Mesendoderm (in vitro differentiated cells): Measurements from ENCODE around the gene PLPP7. TPM values are rescaled to one million over a fixed set of nuclear protein-coding genes. Genes with fewer than 3 reads are reported as not detected.
"Not testable (repeated sequence)": the region's sequence is repeated elsewhere in the genome, so short reads cannot be mapped to it uniquely, and the experiment has no call there.

Experiments used
- DNase-seq: peaks from one replicate; pipeline ENCODE4 v3.0.0; 2013
- H2AK5ac ChIP-seq: 2 replicates; pipeline ENCODE4 v1.6.1; 2013; ENCODE audit warnings: low read length, inconsistent platforms
- H2BK120ac ChIP-seq: 2 replicates; pipeline ENCODE4 v1.6.1; 2013; ENCODE audit warnings: low read depth, mild to moderate bottlenecking, low read length, moderate library complexity, mixed read lengths
- H2BK15ac ChIP-seq: replicated peaks from 2 replicates; pipeline ENCODE4 v1.6.1; 2013; ENCODE audit warnings: low read depth, mild to moderate bottlenecking, moderate library complexity
- H2BK5ac ChIP-seq: 2 replicates; pipeline ENCODE4 v1.6.1; 2013; ENCODE audit warnings: low read length, inconsistent platforms
- H3K18ac ChIP-seq: 2 replicates; pipeline ENCODE4 v1.6.1; 2013; ENCODE audit warnings: mild to moderate bottlenecking, low read length, mixed read lengths
- H3K23ac ChIP-seq: one replicate; pipeline ENCODE4 v1.6.1; 2013; ENCODE audit warnings: low read length
- H3K27ac ChIP-seq: 2 replicates; pipeline ENCODE4 v1.5.1; 2013; ENCODE audit warnings: low read depth, mild to moderate bottlenecking, inconsistent platforms, low read length, moderate library complexity
- H3K27me3 ChIP-seq: 2 replicates; pipeline ENCODE4 v1.6.1; 2013; ENCODE audit warnings: low read length, control low read depth, mild to moderate bottlenecking, inconsistent platforms; ENCODE audit not compliant: insufficient read depth, poor library complexity
- H3K36me3 ChIP-seq: 2 replicates; pipeline ENCODE4 v1.6.1; 2013; ENCODE audit warnings: low read length, inconsistent platforms; ENCODE audit not compliant: control insufficient read depth, insufficient read depth
- H3K4ac ChIP-seq: one replicate; pipeline ENCODE4 v1.6.1; 2013; ENCODE audit warnings: low read depth, mild to moderate bottlenecking, low read length, moderate library complexity
- H3K4me1 ChIP-seq: 2 replicates; pipeline ENCODE4 v1.6.1; 2013; ENCODE audit warnings: low read depth, low read length, inconsistent platforms; ENCODE audit not compliant: control insufficient read depth
- H3K4me2 ChIP-seq: 2 replicates; pipeline ENCODE4 v1.6.1; 2013; ENCODE audit warnings: low read length
- H3K4me3 ChIP-seq: 2 replicates; pipeline ENCODE4 v1.5.1; 2013; ENCODE audit warnings: mild to moderate bottlenecking, low read length
- H3K56ac ChIP-seq: one replicate; pipeline ENCODE4 v1.6.1; 2013; ENCODE audit warnings: low read length
- H3K79me1 ChIP-seq: 2 replicates; pipeline ENCODE4 v1.6.1; 2013; ENCODE audit warnings: low read length, inconsistent platforms
- H3K79me2 ChIP-seq: 2 replicates; pipeline ENCODE4 v1.6.1; 2013; ENCODE audit warnings: mild to moderate bottlenecking, low read length; ENCODE audit not compliant: control insufficient read depth, insufficient read depth
- H3K9ac ChIP-seq: 2 replicates; pipeline ENCODE4 v1.6.1; 2013; ENCODE audit warnings: low read length, inconsistent platforms
- H4K5ac ChIP-seq: one replicate; pipeline ENCODE4 v1.6.1; 2013; ENCODE audit warnings: low read length
- H4K8ac ChIP-seq: one replicate; pipeline ENCODE4 v1.6.1; 2013; ENCODE audit warnings: low read depth, mild to moderate bottlenecking, control low read depth, low read length, moderate library complexity
- WGBS: extraction: QIAGEN DNeasy Blood & Tissue Kit; methylation state at CpG from one replicate; pipeline ENCODE4 v1.1.7; 2013; ENCODE audit warnings: low lambda C conversion rate, missing lambda C conversion rate; ENCODE audit not compliant: insufficient coverage; ENCODE audit errors: extremely low coverage; 5-methylcytosine and 5-hydroxymethylcytosine counted together
- polyA plus RNA-seq, 2 experiments: library from polyadenylated mRNA; stranded (reverse); fragments of 200-250 nt; gene quantifications; one replicate each; pipeline ENCODE4 v1.2.3, GENCODE V29; 2013

PLPP7 gene
- polyA plus RNA-seq (2013, experiment 1 of 2), result 0.56 TPM
- 0.62 TPM for polyA plus RNA-seq (2013, experiment 2 of 2)

DNA sequence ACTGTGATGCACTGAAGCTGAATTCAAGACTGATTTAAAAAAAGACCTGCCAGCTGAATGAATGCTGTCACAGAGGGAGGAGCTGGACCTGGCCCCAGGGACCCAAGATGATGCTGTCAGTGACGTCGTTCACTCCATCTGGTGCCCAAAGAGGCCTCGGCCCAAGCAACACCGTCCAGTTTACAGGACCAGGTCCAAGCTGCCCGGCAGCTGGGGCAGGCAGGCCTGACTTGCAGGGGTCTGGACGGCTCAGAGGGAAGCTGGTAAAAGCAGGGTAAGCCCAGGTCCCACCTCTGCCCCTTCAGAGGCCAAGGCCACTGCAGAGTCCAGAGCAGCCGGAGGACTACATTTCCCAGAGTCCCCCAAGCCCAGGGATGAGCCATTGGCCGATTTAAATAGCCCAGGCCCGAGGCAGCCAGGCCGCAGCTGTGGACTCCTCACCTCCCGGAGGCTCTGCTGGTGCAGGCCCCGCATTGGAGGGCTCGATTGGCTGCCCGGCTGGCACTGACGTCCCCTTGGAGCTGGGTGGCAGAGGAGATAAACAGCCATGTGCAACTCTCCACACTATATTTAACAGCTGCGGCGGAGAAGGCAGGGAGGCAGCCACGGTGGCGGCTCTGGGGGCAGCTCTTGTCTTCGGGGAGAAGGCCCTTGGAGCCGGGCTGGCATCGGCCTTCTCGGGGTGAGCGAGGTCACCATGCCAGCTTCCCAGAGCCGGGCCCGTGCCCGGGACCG, at the start of gene PLPP7:
PLPP7 (plus strand) TSS at position 423 of the 735 bp plus-strand sequence; CDS start at position 698, 275 bp downstream.
- H3K4me2 ChIP-seq, result no peak within 1 kb of the TSS
- no peak within 1 kb of the TSS for H4K5ac ChIP-seq
- H2BK120ac ChIP-seq, result no peak within 1 kb of the TSS
- no peaks in the 10 kb centered on the region for H3K79me1 ChIP-seq
- H3K79me2 ChIP-seq, result no peaks in the 10 kb centered on the region
- H3K9ac ChIP-seq, result peak within 1 kb of the TSS; percentile 67
- H3K4me1 ChIP-seq, result no peaks in the 10 kb centered on the region
- no peaks in the 10 kb centered on the region for H3K27me3 ChIP-seq
- H3K4ac ChIP-seq, result no peak within 1 kb of the TSS
- H4K8ac ChIP-seq, result no peak within 1 kb of the TSS
- DNase-seq, result peak; percentile 74
- no peak within 1 kb of the TSS for H2BK15ac ChIP-seq
- no peaks in the 10 kb centered on the region for H3K36me3 ChIP-seq
- no peak within 1 kb of the TSS for H3K23ac ChIP-seq
- no peak within 1 kb of the TSS for H3K4me3 ChIP-seq
- no peak within 1 kb of the TSS for H2BK5ac ChIP-seq
- no CpG with 5 or more reads among the region's 28 CpGs for WGBS
- H3K18ac ChIP-seq, result no peak within 1 kb of the TSS
- H2AK5ac ChIP-seq, result no peak within 1 kb of the TSS
- no peak within 1 kb of the TSS for H3K27ac ChIP-seq
- peak within 1 kb of the TSS; percentile 82 for H3K56ac ChIP-seq

DNA sequence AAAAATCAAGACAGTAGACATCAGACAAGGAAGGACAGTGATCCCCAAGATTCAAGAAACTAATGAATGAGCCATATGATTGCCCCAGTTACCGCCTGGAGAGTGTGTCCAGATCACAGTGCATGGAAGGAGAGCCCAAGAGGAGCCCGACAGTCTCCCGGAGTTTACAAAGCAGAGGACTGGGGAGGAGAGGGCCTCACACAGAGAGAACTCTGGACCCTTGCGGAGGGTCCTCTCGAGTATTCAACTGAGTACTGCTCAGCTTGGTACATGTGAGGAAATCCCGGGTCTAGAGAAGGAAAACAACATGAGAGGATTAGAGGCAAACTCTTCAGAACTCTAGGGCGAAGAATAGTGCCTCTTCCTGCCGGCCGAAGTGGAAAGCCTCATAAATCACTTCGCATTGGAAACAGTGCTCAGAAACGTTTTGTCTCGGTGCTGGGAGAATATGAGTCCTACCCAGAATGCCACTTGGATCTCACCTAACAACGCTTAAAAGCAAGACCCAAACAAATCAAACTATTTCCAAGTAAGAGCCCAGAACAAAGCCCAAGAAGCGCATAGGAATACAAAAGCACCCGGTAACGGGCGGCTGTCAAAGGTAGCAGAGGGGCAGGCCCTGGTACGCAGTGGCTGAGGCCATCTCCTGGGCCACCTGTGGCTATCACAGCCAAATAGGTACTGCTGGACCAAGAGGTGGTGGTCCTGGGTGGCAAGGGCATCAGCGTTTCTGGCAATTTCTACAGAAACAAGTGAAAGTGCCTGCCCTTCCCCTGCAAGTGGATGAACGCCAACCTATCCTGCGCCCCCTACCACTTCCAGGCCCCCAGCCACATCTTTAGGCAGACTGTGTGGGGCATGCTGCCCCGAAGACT, 49.2 kb upstream of the PLPP7 start:
- Histone ChIP-seq H2BK120ac (no peak overlapping the region), H3K79me2 (no peaks in the 10 kb centered on the region), H2BK15ac (no peak overlapping the region), H3K4me3 (no peak overlapping the region), H3K18ac (no peak overlapping the region), H4K5ac (no peak overlapping the region), H3K4ac (no peak overlapping the region), H3K36me3 (no peaks in the 10 kb centered on the region), H3K27me3 (no peaks in the 10 kb centered on the region), H2BK5ac (no peak overlapping the region), H3K56ac (no peak overlapping the region), H3K23ac (no peak overlapping the region), H3K9ac (no peak overlapping the region), H3K79me1 (no peaks in the 10 kb centered on the region), H3K27ac (no peak overlapping the region), H3K4me2 (no peak overlapping the region), H4K8ac (no peak overlapping the region), H2AK5ac (no peak overlapping the region), H3K4me1 (peaks cover 9% of the 10 kb centered on the region)
- WGBS, result no CpG with 5 or more reads among the region's 22 CpGs
- DNase-seq, result no peak

DNA sequence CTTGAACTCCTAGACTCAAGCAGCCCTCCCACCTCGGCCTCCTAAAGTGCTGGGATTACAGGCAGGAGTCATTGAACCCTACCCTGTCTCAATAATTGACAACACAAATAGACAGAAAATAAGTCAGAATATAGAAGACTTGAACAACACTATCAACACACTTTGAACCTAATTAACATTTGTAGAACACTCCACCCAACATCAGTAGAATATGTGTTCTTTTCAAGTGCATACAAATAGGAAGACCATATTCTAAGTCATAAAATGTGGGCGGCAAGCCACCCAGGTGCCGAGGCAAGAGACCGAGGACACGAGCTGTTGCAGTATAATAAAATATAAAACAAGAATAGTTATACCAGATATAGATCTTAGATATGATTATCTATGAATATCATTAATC, 45.2 kb upstream of the PLPP7 start:
- H3K79me1 ChIP-seq, H2BK15ac ChIP-seq, H3K4me1 ChIP-seq, H3K4me2 ChIP-seq, H3K27me3 ChIP-seq, H3K79me2 ChIP-seq, H3K18ac ChIP-seq, H3K56ac ChIP-seq, H3K4ac ChIP-seq, H2BK5ac ChIP-seq, H4K8ac ChIP-seq, H3K27ac ChIP-seq, H3K9ac ChIP-seq, H3K23ac ChIP-seq, H3K36me3 ChIP-seq, H2AK5ac ChIP-seq, H4K5ac ChIP-seq, DNase-seq, H2BK120ac ChIP-seq, H3K4me3 ChIP-seq: not testable (repeated sequence)
- no CpG with 5 or more reads among the region's 5 CpGs for WGBS

DNA sequence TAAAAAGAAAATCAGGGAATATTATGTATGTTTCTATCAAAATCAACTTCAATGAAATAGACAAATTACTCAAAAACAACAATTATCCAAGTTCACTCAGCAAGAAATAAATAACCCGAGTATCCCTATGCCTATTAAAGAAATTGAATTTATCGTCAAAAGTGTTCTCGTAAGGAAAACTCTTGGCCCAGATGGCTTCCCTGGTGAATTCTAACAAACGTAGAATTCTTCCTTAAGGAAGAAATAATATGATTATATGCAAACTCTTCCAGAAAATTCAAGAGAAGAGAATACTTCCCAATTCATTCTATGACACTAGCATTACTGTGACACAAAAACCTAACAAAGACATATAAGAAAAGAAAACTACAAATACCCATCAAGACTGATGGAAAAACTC, 42.9 kb upstream of the PLPP7 start:
- Histone ChIP-seq H3K36me3 (no peaks in the 10 kb centered on the region), H2AK5ac (no peak overlapping the region), H3K79me1 (no peaks in the 10 kb centered on the region), H2BK5ac (no peak overlapping the region), H3K4me2 (no peak overlapping the region), H3K27ac (no peak overlapping the region), H2BK120ac (no peak overlapping the region), H3K4me1 (no peaks in the 10 kb centered on the region), H3K79me2 (no peaks in the 10 kb centered on the region), H4K8ac (no peak overlapping the region), H3K18ac (no peak overlapping the region), H4K5ac (no peak overlapping the region), H3K4me3 (no peak overlapping the region), H3K27me3 (no peaks in the 10 kb centered on the region), H3K9ac (no peak overlapping the region), H3K4ac (no peak overlapping the region), H3K23ac (no peak overlapping the region), H2BK15ac (no peak overlapping the region), H3K56ac (no peak overlapping the region)
- 100% methylated on average over 1 of the region's 4 CpGs for WGBS
- DNase-seq, result no peak

DNA sequence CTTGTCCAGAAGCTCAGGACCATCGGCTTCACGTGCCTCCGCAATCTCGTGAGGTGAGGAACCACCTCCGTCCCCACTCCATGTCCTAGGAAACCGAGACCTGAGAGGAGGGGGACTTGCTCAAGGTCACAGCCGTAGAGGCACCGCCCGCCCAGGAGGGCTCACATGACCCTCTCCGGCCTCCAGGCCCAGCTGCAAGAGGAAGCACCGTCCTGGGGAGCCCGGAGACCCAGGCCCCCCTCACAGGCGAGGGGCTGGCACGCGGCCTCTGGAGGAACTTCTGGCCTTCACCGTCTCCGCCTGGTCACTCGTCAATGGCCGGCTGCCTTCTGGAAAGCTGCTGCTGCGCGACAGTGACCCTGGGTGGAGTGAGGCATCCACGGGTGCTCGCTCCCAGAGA, 37.4 kb upstream of the PLPP7 start:
- Histone ChIP-seq H3K23ac (no peak overlapping the region), H3K27ac (no peak overlapping the region), H3K18ac (no peak overlapping the region)

More for the DNA sequence above, 37.4 kb upstream of the PLPP7 start:
- H2AK5ac ChIP-seq, result no peak overlapping the region
- no peaks in the 10 kb centered on the region for H3K79me1 ChIP-seq
- no peak overlapping the region for H3K9ac ChIP-seq
- H4K8ac ChIP-seq, result no peak overlapping the region
- H2BK15ac ChIP-seq, result no peak overlapping the region
- H3K27me3 ChIP-seq, result no peaks in the 10 kb centered on the region
- no peak overlapping the region for H3K4me3 ChIP-seq
- H3K56ac ChIP-seq, result no peak overlapping the region
- no peaks in the 10 kb centered on the region for H3K4me1 ChIP-seq
- H4K5ac ChIP-seq, result no peak overlapping the region
- H2BK5ac ChIP-seq, result no peak overlapping the region
- WGBS, result no CpG with 5 or more reads among the region's 23 CpGs
- H3K79me2 ChIP-seq, result no peaks in the 10 kb centered on the region
- no peaks in the 10 kb centered on the region for H3K36me3 ChIP-seq
- no peak overlapping the region for H2BK120ac ChIP-seq
- H3K4ac ChIP-seq, result no peak overlapping the region
- DNase-seq, result no peak
- H3K4me2 ChIP-seq, result no peak overlapping the region
